ENCODE measurements around the gene GRID2IP.

The GRID2IP gene

GRCh38 chr7:6545398-6546126 lies 5.7 kb downstream of the GRID2IP start:
- no peaks in the 10 kb centered on the region for H3K4me1 ChIP-seq (ENCODE audit: insufficient read depth, low read length)

DNA sequence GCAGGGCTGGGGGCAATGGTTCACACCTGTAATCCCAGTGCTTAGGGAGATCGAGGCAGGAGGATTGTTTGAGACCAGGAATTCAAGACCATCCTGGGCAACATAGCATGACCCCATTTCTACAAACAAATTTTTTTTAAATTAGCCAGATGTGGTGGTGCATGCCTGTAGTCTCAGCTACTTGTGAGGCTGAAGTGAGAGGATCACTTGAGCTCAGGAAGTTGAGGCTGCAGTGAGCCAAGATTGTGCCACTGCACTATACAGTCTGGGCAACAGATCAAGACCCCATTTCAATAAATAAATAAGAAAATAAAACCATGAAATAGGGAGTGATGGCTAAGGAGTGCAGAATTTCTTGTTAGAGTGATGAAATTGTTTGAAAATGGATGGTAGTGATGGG lies 8.9 kb downstream of the GRID2IP start:
- no peaks in the 10 kb centered on the region for H3K36me3 ChIP-seq (ENCODE audit: insufficient read depth, low read length)
- H3K9ac ChIP-seq (ENCODE audit: low read depth, low read length): no peak overlapping the region
- no peaks in the 10 kb centered on the region for H3K4me1 ChIP-seq (ENCODE audit: insufficient read depth, low read length)
- H3K9me3 ChIP-seq (ENCODE audit: control insufficient read depth, insufficient read depth, low read length): no peaks in the 10 kb centered on the region

More at GRCh38 chr7:6545398-6546126, 5.7 kb downstream of the GRID2IP start:
- Histone ChIP-seq H3K9me3 (ENCODE audit: control insufficient read depth, insufficient read depth, low read length) (no peaks in the 10 kb centered on the region), H3K36me3 (ENCODE audit: insufficient read depth, low read length) (no peaks in the 10 kb centered on the region), H3K9ac (ENCODE audit: low read depth, low read length) (no peak overlapping the region)

- Histone ChIP-seq H3K9me3 (ENCODE audit: control insufficient read depth, insufficient read depth, low read length) (no peaks in the 10 kb centered on the region), H3K4me1 (ENCODE audit: insufficient read depth, low read length) (no peaks in the 10 kb centered on the region; the same call in 1 of the 2 replicates), H3K9ac (ENCODE audit: low read depth, low read length) (peak overlapping the region; percentile 57; the same call in 1 of the 2 replicates), H3K36me3 (ENCODE audit: insufficient read depth, low read length) (no peaks in the 10 kb centered on the region)
Observed at GRCh38 chr7:6536262-6537260, 14.7 kb downstream of the GRID2IP start.

- no peak overlapping the region for H3K9ac ChIP-seq (ENCODE audit: low read depth, low read length)
Observed at GRCh38 chr7:6533893-6534495, 17.3 kb downstream of the GRID2IP start.

GRCh38 chr7:6532516-6532915 lies 18.7 kb downstream of the GRID2IP start:
- Histone ChIP-seq H3K9ac (ENCODE audit: low read depth, low read length) (no peak overlapping the region), H3K36me3 (ENCODE audit: insufficient read depth, low read length) (no peaks in the 10 kb centered on the region), H3K9me3 (ENCODE audit: control insufficient read depth, insufficient read depth, low read length) (no peaks in the 10 kb centered on the region), H3K4me1 (ENCODE audit: insufficient read depth, low read length) (peaks cover 3% of the 10 kb centered on the region; the same call in 1 of the 2 replicates)

More at GRCh38 chr7:6533893-6534495, 17.3 kb downstream of the GRID2IP start:
- Histone ChIP-seq H3K9me3 (ENCODE audit: control insufficient read depth, insufficient read depth, low read length) (no peaks in the 10 kb centered on the region), H3K4me1 (ENCODE audit: insufficient read depth, low read length) (peaks cover 3% of the 10 kb centered on the region; the same call in 1 of the 2 replicates), H3K36me3 (ENCODE audit: insufficient read depth, low read length) (no peaks in the 10 kb centered on the region)

GRCh38 chr7:6531492-6532279 lies 19.6 kb downstream of the GRID2IP start:
- no peaks in the 10 kb centered on the region for H3K36me3 ChIP-seq (ENCODE audit: insufficient read depth, low read length)
- H3K9ac ChIP-seq (ENCODE audit: low read depth, low read length): peak overlapping the region; percentile 85
- H3K9me3 ChIP-seq (ENCODE audit: control insufficient read depth, insufficient read depth, low read length): no peaks in the 10 kb centered on the region
- H3K4me1 ChIP-seq (ENCODE audit: insufficient read depth, low read length): peaks cover 3% of the 10 kb centered on the region; the same call in 1 of the 2 replicates

DNA sequence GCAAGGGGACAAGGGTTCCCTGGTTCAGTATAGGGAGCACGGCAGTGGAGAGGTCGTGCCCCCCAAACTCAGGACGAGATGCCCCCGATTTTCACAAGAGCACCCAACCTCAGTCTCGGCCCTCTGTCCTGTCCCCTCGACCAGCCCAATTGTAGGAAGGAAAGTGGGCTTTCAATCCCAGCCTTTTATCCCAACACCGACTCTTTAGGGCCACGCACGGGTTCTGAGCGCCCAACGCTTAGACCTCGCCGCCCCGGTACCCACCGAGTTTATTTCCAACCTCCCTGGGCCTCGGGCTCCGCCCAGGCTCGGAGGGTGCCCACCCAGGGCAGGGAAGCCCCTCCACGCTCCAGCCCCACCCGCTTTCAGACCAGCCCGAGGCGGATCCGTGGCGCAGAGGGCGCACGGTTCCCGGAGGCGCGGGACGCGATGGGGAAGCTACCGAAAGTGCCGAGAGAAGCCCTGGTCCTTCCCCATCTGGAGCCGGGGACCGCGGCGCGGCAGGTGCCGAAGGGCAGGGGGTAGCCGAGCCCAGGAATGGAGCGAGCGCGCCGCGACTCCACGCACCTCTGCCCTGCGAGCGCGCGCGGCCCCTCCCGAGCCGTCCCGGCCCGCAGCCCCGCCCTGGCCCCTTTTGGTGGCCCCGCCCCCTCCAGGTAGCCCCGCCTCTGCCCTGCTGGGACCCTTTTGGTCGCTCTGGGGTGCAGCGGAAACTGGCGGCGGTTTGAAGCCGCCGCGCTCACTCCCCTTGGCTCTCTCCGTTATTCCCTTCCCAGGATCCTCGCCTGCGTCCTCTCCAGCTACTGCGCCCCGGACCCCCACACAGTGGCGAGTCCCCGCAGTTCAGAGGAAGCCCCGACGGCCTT lies 20.4 kb downstream of the GRID2IP start:
- no peaks in the 10 kb centered on the region for H3K36me3 ChIP-seq (ENCODE audit: insufficient read depth, low read length)
- H3K9ac ChIP-seq (ENCODE audit: low read depth, low read length): peak overlapping the region; percentile 85
- H3K4me1 ChIP-seq (ENCODE audit: insufficient read depth, low read length): peaks cover 3% of the 10 kb centered on the region; the same call in 1 of the 2 replicates
- H3K9me3 ChIP-seq (ENCODE audit: control insufficient read depth, insufficient read depth, low read length): no peaks in the 10 kb centered on the region

DNA sequence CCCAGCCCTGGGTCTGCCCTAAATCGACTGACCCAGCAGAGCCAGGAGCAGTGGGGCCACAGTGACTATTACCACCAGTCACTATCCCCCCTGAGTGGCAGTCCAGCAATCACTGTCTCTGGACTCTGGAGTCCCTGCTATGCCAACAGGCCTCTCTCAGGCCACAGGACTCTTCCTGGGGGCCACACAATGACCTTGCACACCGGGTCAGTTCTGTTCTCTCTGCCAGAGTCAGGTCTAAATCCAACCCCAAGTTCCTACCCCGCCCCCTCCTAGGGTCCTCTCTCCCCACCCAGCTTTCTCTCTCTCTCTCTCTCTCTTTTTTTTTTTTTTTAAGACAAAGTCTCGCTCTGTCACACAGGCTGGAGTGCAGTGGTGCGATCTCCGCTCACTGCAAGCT lies 21.6 kb downstream of the GRID2IP start:
- H3K4me1 ChIP-seq (ENCODE audit: insufficient read depth, low read length): peaks cover 3% of the 10 kb centered on the region; the same call in 1 of the 2 replicates
- no peaks in the 10 kb centered on the region for H3K9me3 ChIP-seq (ENCODE audit: control insufficient read depth, insufficient read depth, low read length)
- no peaks in the 10 kb centered on the region for H3K36me3 ChIP-seq (ENCODE audit: insufficient read depth, low read length)
- no peak overlapping the region for H3K9ac ChIP-seq (ENCODE audit: low read depth, low read length)

- H3K36me3 ChIP-seq (ENCODE audit: insufficient read depth, low read length): no peaks in the 10 kb centered on the region
- H3K9me3 ChIP-seq (ENCODE audit: control insufficient read depth, insufficient read depth, low read length): no peaks in the 10 kb centered on the region
Observed at GRCh38 chr7:6528401-6529130, 22.7 kb downstream of the GRID2IP start.

DNA sequence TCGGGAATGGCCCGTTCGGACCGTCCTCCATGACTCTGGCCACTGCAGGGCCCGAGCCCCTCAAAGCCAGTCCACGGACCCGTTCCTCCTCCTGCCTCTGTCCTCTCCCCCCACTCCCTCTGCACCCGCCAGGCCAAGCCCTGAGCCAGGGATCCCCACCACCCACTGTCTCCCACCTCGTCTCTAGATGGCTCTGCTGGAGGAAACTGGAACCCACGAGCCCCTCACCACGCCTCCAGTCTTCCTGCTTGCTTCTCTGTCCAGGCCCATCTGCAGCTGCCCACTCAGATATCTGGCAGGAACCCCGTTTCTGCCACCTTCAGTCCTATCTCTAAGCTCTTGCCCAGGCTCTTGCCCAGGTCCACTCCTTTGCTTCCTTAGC lies 24.3 kb downstream of the GRID2IP start:
- Histone ChIP-seq H3K36me3 (ENCODE audit: insufficient read depth, low read length) (no peaks in the 10 kb centered on the region), H3K4me1 (ENCODE audit: insufficient read depth, low read length) (peaks cover 3% of the 10 kb centered on the region; the same call in 1 of the 2 replicates), H3K9ac (ENCODE audit: low read depth, low read length) (peak overlapping the region; percentile 67), H3K9me3 (ENCODE audit: control insufficient read depth, insufficient read depth, low read length) (no peaks in the 10 kb centered on the region)

More at GRCh38 chr7:6528401-6529130, 22.7 kb downstream of the GRID2IP start:
- peaks cover 3% of the 10 kb centered on the region; the same call in 1 of the 2 replicates for H3K4me1 ChIP-seq (ENCODE audit: insufficient read depth, low read length)
- H3K9ac ChIP-seq (ENCODE audit: low read depth, low read length): no peak overlapping the region

GRCh38 chr7:6520163-6520981 lies 30.9 kb downstream of the GRID2IP start:
- Histone ChIP-seq H3K9me3 (ENCODE audit: control insufficient read depth, insufficient read depth, low read length) (no peaks in the 10 kb centered on the region), H3K4me1 (ENCODE audit: insufficient read depth, low read length) (no peaks in the 10 kb centered on the region; the same call in 1 of the 2 replicates), H3K9ac (ENCODE audit: low read depth, low read length) (no peak overlapping the region), H3K36me3 (ENCODE audit: insufficient read depth, low read length) (no peaks in the 10 kb centered on the region)
